A549 (cell line): ENCODE results near the gene FBXO28.

Experiments
- HOXB13 ChIP-seq: fragments of 250-450 bp; sonication (Bioruptor Pico); IDR thresholded peaks from 2 replicates; pipeline ENCODE4 v1.5.0; 2020; ENCODE audit warnings: low read depth, mild to moderate bottlenecking, moderate library complexity
- TF ChIP-seq, protein P1 (sequence below): fragments of >200 bp; sonication (Bioruptor Twin); formaldehyde crosslinking; IDR thresholded peaks from 3 replicates; pipeline ENCODE4 v1.5.1; 2016

DNA sequence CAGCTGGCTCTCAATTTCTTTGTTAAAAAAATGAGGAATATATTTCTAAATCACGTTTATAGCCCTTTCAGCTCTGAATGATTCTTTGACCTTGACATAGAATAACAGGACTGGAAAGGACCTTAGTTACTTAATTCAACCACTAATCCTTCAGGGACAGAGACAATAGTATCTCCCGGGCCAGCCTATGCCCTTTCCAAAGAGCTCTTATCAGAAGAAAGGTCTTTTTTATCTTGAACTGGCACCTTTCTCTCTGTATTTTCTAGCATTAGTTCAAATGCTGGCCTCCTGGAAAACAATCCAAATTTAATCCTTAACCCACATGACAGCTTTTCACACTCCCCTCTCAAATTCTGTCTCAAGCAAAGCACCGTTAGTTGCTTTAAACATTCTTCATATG is 44.8 kb upstream of the FBXO28 start:
- TF ChIP-seq, protein P1, sequence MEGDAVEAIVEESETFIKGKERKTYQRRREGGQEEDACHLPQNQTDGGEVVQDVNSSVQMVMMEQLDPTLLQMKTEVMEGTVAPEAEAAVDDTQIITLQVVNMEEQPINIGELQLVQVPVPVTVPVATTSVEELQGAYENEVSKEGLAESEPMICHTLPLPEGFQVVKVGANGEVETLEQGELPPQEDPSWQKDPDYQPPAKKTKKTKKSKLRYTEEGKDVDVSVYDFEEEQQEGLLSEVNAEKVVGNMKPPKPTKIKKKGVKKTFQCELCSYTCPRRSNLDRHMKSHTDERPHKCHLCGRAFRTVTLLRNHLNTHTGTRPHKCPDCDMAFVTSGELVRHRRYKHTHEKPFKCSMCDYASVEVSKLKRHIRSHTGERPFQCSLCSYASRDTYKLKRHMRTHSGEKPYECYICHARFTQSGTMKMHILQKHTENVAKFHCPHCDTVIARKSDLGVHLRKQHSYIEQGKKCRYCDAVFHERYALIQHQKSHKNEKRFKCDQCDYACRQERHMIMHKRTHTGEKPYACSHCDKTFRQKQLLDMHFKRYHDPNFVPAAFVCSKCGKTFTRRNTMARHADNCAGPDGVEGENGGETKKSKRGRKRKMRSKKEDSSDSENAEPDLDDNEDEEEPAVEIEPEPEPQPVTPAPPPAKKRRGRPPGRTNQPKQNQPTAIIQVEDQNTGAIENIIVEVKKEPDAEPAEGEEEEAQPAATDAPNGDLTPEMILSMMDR, result no peak
- TF ChIP-seq HOXB13 (CRISPR knock-in tag), result no peak
